HepG2 (cell line): ENCODE data around the gene TCF25. TPM values are rescaled to one million over a fixed set of nuclear protein-coding genes. Genes with fewer than 3 reads are reported as not detected.

ENCODE experiments used
- DMTF1 ChIP-seq: sonication (generic); formaldehyde crosslinking; IDR thresholded peaks from 2 replicates; pipeline ENCODE4 v1.4.0; 2020; ENCODE audit warnings: mild to moderate bottlenecking, missing genetic modification reagents
- LRRFIP1 ChIP-seq: sonication (generic); formaldehyde crosslinking; conservative IDR thresholded peaks from 2 replicates; pipeline ENCODE4 v1.4.0; 2020; ENCODE audit warnings: missing genetic modification reagents
- NFATC3 ChIP-seq: sonication (generic); formaldehyde crosslinking; IDR thresholded peaks from 2 replicates; pipeline ENCODE4 v1.5.1; 2020; ENCODE audit warnings: mild to moderate bottlenecking, missing genetic modification reagents
- PLSCR1 ChIP-seq: sonication (generic); formaldehyde crosslinking; IDR thresholded peaks from 2 replicates; pipeline ENCODE4 v1.5.0; 2020; ENCODE audit warnings: missing genetic modification reagents, mild to moderate bottlenecking, borderline replicate concordance
- SAP130 ChIP-seq: IDR thresholded peaks from 2 replicates; pipeline ENCODE4 v1.6.1; 2016; ENCODE audit warnings: low read depth
- XBP1 ChIP-seq: sonication (generic); formaldehyde crosslinking; IDR thresholded peaks from 2 replicates; pipeline ENCODE4 v1.5.0; 2020; ENCODE audit warnings: missing genetic modification reagents
- ZBTB40 ChIP-seq, 2 experiments: fragments of 450-650 bp in 1 of 2; sonication (generic) in 1 of 2; formaldehyde crosslinking in 1 of 2; IDR thresholded peaks; 2 replicates each; pipeline versions ENCODE4 v1.6.1 to v1.8.0; 2016 to 2022; ENCODE audit warnings: antibody characterized with exemption in 1 of 2, mild to moderate bottlenecking in 1 of 2, missing genetic modification reagents in 1 of 2
- ZC3H4 ChIP-seq: sonication (generic); formaldehyde crosslinking; IDR thresholded peaks from 2 replicates; pipeline ENCODE4 v1.4.0; 2020; ENCODE audit warnings: missing genetic modification reagents, borderline replicate concordance
- ZFP82 ChIP-seq: sonication (generic); formaldehyde crosslinking; IDR thresholded peaks from 2 replicates; pipeline ENCODE4 v1.5.1; 2020; ENCODE audit warnings: mild to moderate bottlenecking, missing genetic modification reagents, borderline replicate concordance
- ZNF770 ChIP-seq: sonication (generic); formaldehyde crosslinking; IDR thresholded peaks from 2 replicates; pipeline ENCODE4 v1.5.0; 2020; ENCODE audit warnings: mild to moderate bottlenecking, missing genetic modification reagents
- polyA plus RNA-seq, 8 experiments: library from polyadenylated mRNA; depleted of rRNA in 3 of 8; stranded (reverse) in 7 of 8; unstranded in 1 of 8; fragments of >200 nt; fragmentation: Illumina TruSeq in 4 of 8; extraction: Trizol in 4 of 8; gene quantifications; 2 replicates each; pipeline versions ENCODE4 v1.2.1 to v1.2.3, GENCODE V29; 2011 to 2016; ENCODE audit warnings: low read depth in 4 of 8, missing spikeins in 1 of 8, mixed read lengths in 1 of 8; ENCODE audit not compliant: insufficient read depth in 1 of 8
- total RNA-seq, 5 experiments: library from RNA; depleted of rRNA; stranded (reverse); fragments of >200 nt; fragmentation: Illumina TruSeq; extraction: Trizol; gene quantifications; 2 replicates each; pipeline ENCODE4 v1.2.3, GENCODE V29; 2016; ENCODE audit warnings: low read depth in 1 of 5

The TCF25 gene
- total and polyA plus RNA-seq, 2 of the 13 experiments (the other 11 are each of a cell fraction or from before 2014, with no cell fraction given): 138 to 206 TPM

GRCh38 chr16:89829630-89830437 is 43.6 kb upstream of the TCF25 start (continued):
- TF ChIP-seq DMTF1 (CRISPR knock-in tag) (no peak), ZFP82 (CRISPR knock-in tag) (no peak), ZNF770 (CRISPR knock-in tag) (no peak), ZBTB40 (IDR thresholded peaks at IDR 0.05) (no peak), ZBTB40 (CRISPR knock-in tag; IDR thresholded peaks at IDR 0.05) (peak; percentile 59; the same call in 1 of the 2 replicates), LRRFIP1 (CRISPR knock-in tag) (no peak), PLSCR1 (CRISPR knock-in tag) (no peak), NFATC3 (no peak), ZC3H4 (CRISPR knock-in tag) (no peak), SAP130 (CRISPR knock-in tag) (peak; percentile 92), XBP1 (CRISPR knock-in tag) (no peak)
